NAMALWA (cell line): ENCODE measurements around the gene GID8.
"Not testable (repeated sequence)": the region's sequence is repeated elsewhere in the genome, so short reads cannot be mapped to it uniquely, and the experiment has no call there.

Experiments
- DNase-seq: peaks from one replicate; pipeline ENCODE4 v3.0.0-alpha.2; 2015; ENCODE audit warnings: low spot score

The GID8 gene

GRCh38 chr20:62922451-62922921, 15.5 kb upstream of the GID8 start:
- DNase-seq = no peak

GRCh38 chr20:62923059-62923668, 14.8 kb upstream of the GID8 start:
- not testable (repeated sequence) for DNase-seq

- DNase-seq = no peak
These were observed 14.1 kb upstream of the GID8 start for GRCh38 chr20:62923669-62924441.

GRCh38 chr20:62924442-62925075, 13.4 kb upstream of the GID8 start:
- DNase-seq = peak; percentile 33

GRCh38 chr20:62925076-62925419, 12.9 kb upstream of the GID8 start:
- no peak for DNase-seq

GRCh38 chr20:62925420-62926228, 12.3 kb upstream of the GID8 start:
- DNase-seq = peak; percentile 61

GRCh38 chr20:62926229-62927127, 11.5 kb upstream of the GID8 start, which contains the start of gene DIDO1:
TSS of gene DIDO1 (minus strand) at chr20:62926505.
- peak; percentile 89 for DNase-seq

GRCh38 chr20:62927128-62927705, 10.7 kb upstream of the GID8 start:
- no peak for DNase-seq

GRCh38 chr20:62928246-62928939, 9.6 kb upstream of the GID8 start:
- DNase-seq = no peak

GRCh38 chr20:62929051-62929538, 8.9 kb upstream of the GID8 start:
- DNase-seq = no peak

GRCh38 chr20:62931464-62931863, 6.5 kb upstream of the GID8 start:
- peak; percentile 46 for DNase-seq

GRCh38 chr20:62933966-62934365, 4.0 kb upstream of the GID8 start:
- no peak for DNase-seq

GRCh38 chr20:62935204-62935967, 2.6 kb upstream of the GID8 start:
- no peak for DNase-seq

- no peak for DNase-seq
These were observed 1.9 kb upstream of the GID8 start for GRCh38 chr20:62935968-62936585.

GRCh38 chr20:62937268-62938104, 461 bp upstream of the GID8 start:
- peak; percentile 96 for DNase-seq

GRCh38 chr20:62940875-62941274, 2.9 kb downstream of the GID8 start:
- no peak for DNase-seq

GRCh38 chr20:62941792-62942191, 3.8 kb downstream of the GID8 start:
- DNase-seq = no peak

- DNase-seq = no peak
These were observed 4.5 kb downstream of the GID8 start for GRCh38 chr20:62942456-62942855.
